HEK293 (cell line): ENCODE data around the gene BUB1.
A peak's percentile ranks its signal among the peaks of the same experiment; 100 is the strongest.
"Not testable (repeated sequence)": the region's sequence is repeated elsewhere in the genome, so short reads cannot be mapped to it uniquely, and the experiment has no call there.

Experiments used
- CTCF ChIA-PET: fragments of 350-600 bp; formaldehyde crosslinking; extraction: SDS; loops from one replicate; lab custom pipeline; 2021; ENCODE audit warnings: antibody characterized with exemption; lab: Yijun Ruan, JAX
- POLR2A ChIA-PET: fragments of 300-600 bp; formaldehyde crosslinking; extraction: SDS; loops from one replicate; lab custom pipeline; 2020; ENCODE audit warnings: antibody characterized with exemption, inconsistent platforms; lab: Yijun Ruan, JAX
- H3K27ac ChIP-seq: fragments of 200-500 bp; sonication (Bioruptor generic); 2 replicates; pipeline ENCODE4 v1.5.1; 2014; ENCODE audit warnings: low read depth, low read length, control low read depth, inconsistent platforms; ENCODE audit errors: extremely low read depth
- H3K36me3 ChIP-seq, 2 experiments: fragments of 200-500 bp in 1 of 2; sonication (Bioruptor generic) in 1 of 2; 1 replicate in 1 of 2; 2 replicates in 1 of 2; pipeline ENCODE4 v1.5.1; 2014 to 2017; ENCODE audit warnings: inconsistent platforms in 2 of 2, low read length in 2 of 2; ENCODE audit not compliant: control insufficient read depth in 2 of 2, insufficient read depth in 1 of 2
- H3K4me1 ChIP-seq: fragments of 200-500 bp; sonication (Bioruptor generic); 2 replicates; pipeline ENCODE4 v1.5.1; 2014; ENCODE audit warnings: mild to moderate bottlenecking, low read length, inconsistent platforms; ENCODE audit not compliant: control insufficient read depth, insufficient read depth
- H3K4me3 ChIP-seq: 2 replicates; pipeline ENCODE4 v1.5.1; 2011; ENCODE audit warnings: low read depth, mild to moderate bottlenecking, control low read depth, low read length, moderate library complexity
- H3K9me3 ChIP-seq: fragments of 200-500 bp; sonication (Bioruptor generic); 2 replicates; pipeline ENCODE4 v1.5.1; 2014; ENCODE audit warnings: low read depth, low read length, inconsistent platforms; ENCODE audit not compliant: control insufficient read depth, insufficient read depth
- SCRT2 ChIP-seq: fragments of 450-650 bp; formaldehyde crosslinking; IDR thresholded peaks from 2 replicates; pipeline ENCODE4 v1.5.1; 2016; ENCODE audit warnings: missing biosample characterization, missing genetic modification characterization
- ZNF146 ChIP-seq: fragments of 450-650 bp; formaldehyde crosslinking; IDR thresholded peaks from 2 replicates; pipeline ENCODE4 v1.5.1; 2016; ENCODE audit warnings: missing biosample characterization, missing genetic modification characterization
- ZNF184 ChIP-seq: fragments of 450-650 bp; IDR thresholded peaks from 2 replicates; pipeline ENCODE4 v1.5.1; 2018; ENCODE audit warnings: missing biosample characterization, mild to moderate bottlenecking, missing genetic modification characterization

The BUB1 gene

DNA sequence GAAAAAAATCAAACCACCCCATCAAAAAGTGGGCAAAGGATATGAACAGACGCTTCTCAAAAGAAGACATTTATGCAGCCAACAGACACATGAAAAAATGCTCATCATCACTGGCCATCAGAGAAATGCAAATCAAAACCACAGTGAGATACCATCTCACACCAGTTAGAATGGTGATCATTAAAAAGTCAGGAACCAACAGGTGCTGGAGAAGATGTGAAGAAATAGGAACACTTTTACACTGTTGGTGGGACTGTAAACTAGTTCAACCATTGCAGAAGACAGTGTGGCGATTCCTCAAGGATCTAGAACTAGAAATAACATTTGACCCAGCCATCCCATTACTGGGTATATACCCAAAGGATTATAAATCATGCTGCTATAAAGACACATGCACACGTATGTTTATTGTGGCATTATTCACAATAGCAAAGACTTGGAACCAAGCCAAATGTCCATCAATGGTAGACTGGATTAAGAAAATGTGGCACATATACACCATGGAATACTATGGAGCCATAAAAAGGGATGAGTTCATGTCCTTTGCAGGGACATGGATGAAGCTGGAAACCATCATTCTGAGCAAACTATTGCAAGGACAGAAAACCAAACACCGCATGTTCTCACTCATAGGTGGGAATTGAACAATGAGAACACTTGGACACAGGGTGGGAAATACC, 41.8 kb downstream of the BUB1 start:
- H3K4me3 ChIP-seq, H3K4me1 ChIP-seq, H3K27ac ChIP-seq, CTCF ChIA-PET, H3K9me3 ChIP-seq, POLR2A ChIA-PET: not testable (repeated sequence)
- peak; percentile 80 for TF ChIP-seq ZNF184 (tag by site-specific recombination)
- peak; percentile 63; the same call in 1 of the 2 replicates for TF ChIP-seq ZNF146 (tag by site-specific recombination)
- peak; percentile 58 for TF ChIP-seq SCRT2
- H3K36me3 ChIP-seq, result peaks cover 41 to 55% of the 10 kb centered on the region in 2 experiments

- H3K27ac ChIP-seq, POLR2A ChIA-PET, CTCF ChIA-PET, H3K36me3 ChIP-seq, H3K9me3 ChIP-seq, H3K4me1 ChIP-seq, H3K4me3 ChIP-seq: not testable (repeated sequence)
- TF ChIP-seq ZNF146 (tag by site-specific recombination), result peak; percentile 85
Observed at GRCh38 chr2:110627348-110627747, 50.5 kb downstream of the BUB1 start.

GRCh38 chr2:110619326-110619939, 58.4 kb downstream of the BUB1 start:
- H3K4me3 ChIP-seq, POLR2A ChIA-PET, H3K27ac ChIP-seq, H3K36me3 ChIP-seq, CTCF ChIA-PET, H3K4me1 ChIP-seq, H3K9me3 ChIP-seq: not testable (repeated sequence)

DNA sequence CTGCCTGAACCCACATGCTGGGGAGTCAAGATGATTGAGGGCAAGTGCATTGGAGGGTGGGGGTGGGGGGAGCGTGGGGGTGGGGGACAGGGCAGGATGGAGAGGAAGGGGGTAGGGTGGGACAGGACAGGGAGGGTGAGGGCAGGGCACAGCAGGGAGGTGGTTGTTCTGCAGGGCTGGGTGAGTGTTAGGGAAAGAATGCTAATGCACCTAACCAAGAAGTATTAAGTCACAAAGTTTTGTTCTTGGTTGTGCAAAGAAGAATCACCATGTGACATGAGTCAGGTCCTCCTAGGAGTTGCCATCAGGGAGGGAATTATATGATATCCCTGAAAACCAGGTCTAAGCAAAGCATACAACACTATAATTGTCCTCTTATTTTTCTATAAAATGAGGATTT, 63.9 kb downstream of the BUB1 start:
- POLR2A ChIA-PET, CTCF ChIA-PET: not testable (repeated sequence)

DNA sequence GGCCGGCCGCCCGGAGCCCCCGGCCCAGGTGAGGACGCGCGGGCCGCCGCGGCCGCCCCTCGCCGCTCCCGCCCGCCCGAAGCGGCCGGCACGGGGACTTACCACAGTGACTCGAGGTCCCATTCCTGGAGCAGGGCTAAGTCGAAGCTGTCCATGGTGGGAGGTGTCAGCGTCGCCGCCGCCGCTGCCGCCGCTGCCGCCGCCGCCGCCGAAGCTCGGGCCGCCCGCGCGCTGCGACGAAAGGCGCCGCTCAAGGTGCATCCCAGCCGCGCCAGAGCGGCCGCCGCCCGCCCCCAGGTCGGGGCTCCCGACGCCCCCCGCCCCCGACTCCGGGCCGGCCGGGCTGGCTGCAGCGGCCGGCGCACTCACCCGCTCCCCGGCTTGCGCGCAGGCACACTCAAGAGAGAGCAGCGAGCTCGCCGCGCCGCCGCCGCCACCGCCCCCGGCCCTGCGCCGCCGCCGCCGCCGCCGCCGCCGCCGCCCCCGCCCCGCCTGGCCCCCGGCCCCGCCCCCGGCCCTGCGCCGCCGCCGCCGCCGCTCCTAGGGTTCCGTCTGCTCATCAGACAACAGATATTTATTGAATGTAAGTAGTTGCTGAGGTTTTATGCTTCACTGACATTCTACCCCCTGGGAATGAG, 67.1 kb downstream of the BUB1 start:
- H3K4me1 ChIP-seq, CTCF ChIA-PET, H3K27ac ChIP-seq, H3K9me3 ChIP-seq, H3K36me3 ChIP-seq, POLR2A ChIA-PET: not testable (repeated sequence)
- H3K4me3 ChIP-seq, result peak overlapping the region; percentile 12; the same call in 1 of the 2 replicates

More for the DNA sequence above, 63.9 kb downstream of the BUB1 start:
- H3K4me3 ChIP-seq, H3K36me3 ChIP-seq, H3K27ac ChIP-seq, H3K9me3 ChIP-seq, H3K4me1 ChIP-seq: not testable (repeated sequence)

DNA sequence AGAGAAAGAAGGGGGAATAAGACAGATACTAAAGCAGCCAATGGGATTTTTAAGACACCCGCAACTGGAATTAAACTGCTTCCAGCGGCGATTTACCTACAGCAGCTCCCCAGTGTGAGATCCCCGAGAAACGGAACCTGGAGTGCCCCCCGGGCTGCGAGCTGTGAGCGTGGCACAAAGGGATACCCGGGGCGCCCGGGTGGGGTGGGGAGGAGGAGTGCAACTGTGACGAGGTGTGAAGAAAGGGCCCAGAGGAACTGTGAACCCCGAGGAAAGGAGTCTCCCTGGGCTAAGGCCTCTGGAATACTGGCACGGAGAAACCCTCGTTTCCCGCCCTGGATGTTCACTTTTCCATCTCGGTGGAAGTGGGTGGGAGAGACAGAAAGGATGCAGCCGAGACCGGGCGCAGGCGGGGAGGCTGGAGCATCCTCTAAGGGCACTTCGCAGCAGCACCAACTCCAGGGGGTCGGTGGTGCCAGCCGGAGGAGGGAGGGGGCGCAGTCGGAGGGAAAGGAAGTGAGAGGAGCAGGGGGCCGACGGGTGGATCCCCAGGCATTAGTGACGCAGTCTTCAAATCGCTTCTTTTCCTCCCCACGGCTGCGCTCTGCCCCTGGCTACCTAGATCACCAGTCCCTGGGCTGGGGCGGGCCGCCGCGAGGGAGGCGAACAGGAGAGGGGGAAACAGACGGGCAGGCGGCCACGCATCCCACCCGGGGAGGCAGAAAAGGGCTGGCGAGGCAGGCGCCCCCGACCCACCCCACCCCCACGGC, 67.8 kb downstream of the BUB1 start:
- H3K27ac ChIP-seq, H3K9me3 ChIP-seq, H3K4me1 ChIP-seq, H3K36me3 ChIP-seq, CTCF ChIA-PET, POLR2A ChIA-PET: not testable (repeated sequence)
- H3K4me3 ChIP-seq, result peak overlapping the region; percentile 9

DNA sequence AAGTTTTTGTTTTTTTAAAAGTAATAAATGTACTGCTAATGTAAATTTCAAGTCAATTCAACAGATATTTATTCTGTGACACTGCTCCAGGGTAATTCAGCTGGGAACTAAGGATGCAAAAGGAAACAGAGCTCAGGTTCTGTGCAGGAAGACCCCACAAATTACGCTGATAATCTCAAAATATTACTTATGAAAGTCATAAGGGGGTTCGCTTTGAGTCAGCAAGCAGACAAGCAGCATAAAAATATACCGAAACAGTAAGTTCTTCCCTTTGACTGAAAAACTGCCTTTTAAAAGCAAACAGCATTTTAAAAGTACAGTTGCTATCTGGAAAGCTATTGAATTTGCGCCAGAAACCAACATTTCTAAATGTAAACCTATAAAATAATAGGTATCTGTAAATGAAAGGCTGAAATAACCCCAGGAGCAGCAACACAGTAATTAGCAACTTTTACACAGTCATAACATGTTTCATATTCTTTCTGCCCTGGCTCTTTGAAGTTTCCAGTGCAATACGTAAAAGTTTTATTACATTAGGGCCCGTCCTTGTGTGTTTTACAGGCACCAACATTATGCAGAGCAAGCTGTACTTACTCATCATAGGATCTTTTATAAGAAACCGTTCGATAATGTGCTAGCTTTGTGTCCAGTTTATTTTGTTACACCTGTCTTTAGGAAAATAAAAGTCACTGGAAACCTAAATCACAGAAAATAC, 68.9 kb downstream of the BUB1 start:
- H3K4me3 ChIP-seq, H3K36me3 ChIP-seq, H3K27ac ChIP-seq, CTCF ChIA-PET, POLR2A ChIA-PET, H3K9me3 ChIP-seq, H3K4me1 ChIP-seq: not testable (repeated sequence)

GRCh38 chr2:110605057-110605456, 72.8 kb downstream of the BUB1 start:
- H3K4me3 ChIP-seq, H3K36me3 ChIP-seq, H3K27ac ChIP-seq, H3K9me3 ChIP-seq, POLR2A ChIA-PET, H3K4me1 ChIP-seq, CTCF ChIA-PET: not testable (repeated sequence)

- H3K4me3 ChIP-seq, H3K27ac ChIP-seq, H3K9me3 ChIP-seq, H3K36me3 ChIP-seq, POLR2A ChIA-PET, CTCF ChIA-PET, H3K4me1 ChIP-seq: not testable (repeated sequence)
Observed at GRCh38 chr2:110603917-110604591, 73.8 kb downstream of the BUB1 start.
